ENCODE results near the gene IZUMO1R.
"Not testable (repeated sequence)": the region's sequence is repeated elsewhere in the genome, so short reads cannot be mapped to it uniquely, and the experiment has no call there.

The IZUMO1R gene

GRCh38 chr11:94326947-94327346 is 22.6 kb downstream of the IZUMO1R start:
- DNase-seq = no peak

- no peak for DNase-seq
Observed at GRCh38 chr11:94328587-94329080, 24.3 kb downstream of the IZUMO1R start.

GRCh38 chr11:94329501-94329900 is 25.1 kb downstream of the IZUMO1R start:
- no peak for DNase-seq

GRCh38 chr11:94330789-94331188 is 26.4 kb downstream of the IZUMO1R start:
- no peak for DNase-seq

GRCh38 chr11:94332814-94333213 is 28.4 kb downstream of the IZUMO1R start:
- DNase-seq = no peak

GRCh38 chr11:94336033-94336432 is 31.7 kb downstream of the IZUMO1R start:
- no peak for DNase-seq

GRCh38 chr11:94338651-94339050 is 34.3 kb downstream of the IZUMO1R start:
- DNase-seq = no peak

- no peak for DNase-seq
Observed at GRCh38 chr11:94342250-94342649, 37.9 kb downstream of the IZUMO1R start.

- no peak for DNase-seq
Observed at GRCh38 chr11:94343495-94343894, 39.1 kb downstream of the IZUMO1R start.

- DNase-seq = not testable (repeated sequence)
Observed at GRCh38 chr11:94346311-94346710, 41.9 kb downstream of the IZUMO1R start.

GRCh38 chr11:94350850-94351563 is 46.6 kb downstream of the IZUMO1R start:
- not testable (repeated sequence) for DNase-seq

Data from NCI-H1092 (cell line).